Fibroblast of lung (primary cell): ENCODE data around the gene TFPI2. TPM values are rescaled to one million over a fixed set of nuclear protein-coding genes. Genes with fewer than 3 reads are reported as not detected.

Source experiments
- DNase-seq, 2 donors: peaks; one replicate each; pipeline versions ENCODE4 v3.0.0 to v3.0.0-alpha.2; 2010; ENCODE audit warnings: low read depth in 2 of 2
- H2AFZ ChIP-seq: 2 replicates; pipeline ENCODE4 v1.5.1; 2012; ENCODE audit warnings: low read length, control low read depth, inconsistent platforms
- H3K27ac ChIP-seq: 2 replicates; pipeline ENCODE4 v1.5.1; 2011; ENCODE audit warnings: low read length, control low read depth; ENCODE audit not compliant: insufficient read depth
- H3K27me3 ChIP-seq: 2 replicates; pipeline ENCODE4 v1.5.1; 2011; ENCODE audit warnings: mild to moderate bottlenecking, low read length; ENCODE audit not compliant: control insufficient read depth, insufficient read depth
- H3K36me3 ChIP-seq: 2 replicates; pipeline ENCODE4 v1.5.1; 2011; ENCODE audit warnings: low read length; ENCODE audit not compliant: control insufficient read depth, insufficient read depth
- H3K4me1 ChIP-seq: 2 replicates; pipeline ENCODE4 v1.5.1; 2011; ENCODE audit warnings: low read length; ENCODE audit not compliant: control insufficient read depth, insufficient read depth; ENCODE audit errors: extremely low read depth
- H3K4me2 ChIP-seq: 2 replicates; pipeline ENCODE4 v1.5.1; 2011; ENCODE audit warnings: low read length, control low read depth; ENCODE audit not compliant: insufficient read depth; ENCODE audit errors: extremely low read depth
- H3K4me3 ChIP-seq, 4 experiments: fragments of 200-600 bp in 1 of 4; sonication (generic) in 1 of 4; replicated peaks in 1 of 4; 2 replicates each; pipeline ENCODE4 v1.5.1; 2011 to 2016; ENCODE audit warnings: low read length in 4 of 4, low read depth in 3 of 4, mild to moderate bottlenecking in 3 of 4, control low read depth in 2 of 4, inconsistent platforms in 1 of 4, mixed read lengths in 1 of 4; ENCODE audit not compliant: insufficient read depth in 1 of 4; ENCODE audit errors: control extremely low read depth in 1 of 4
- H3K79me2 ChIP-seq: 2 replicates; pipeline ENCODE4 v1.5.1; 2012; ENCODE audit warnings: mild to moderate bottlenecking, low read length, inconsistent platforms; ENCODE audit not compliant: control insufficient read depth, insufficient read depth
- H3K9ac ChIP-seq: 2 replicates; pipeline ENCODE4 v1.5.1; 2011; ENCODE audit warnings: mild to moderate bottlenecking, low read length, control low read depth; ENCODE audit not compliant: insufficient read depth
- H3K9me3 ChIP-seq: 2 replicates; pipeline ENCODE4 v1.5.1; 2012; ENCODE audit warnings: low read depth, low read length; ENCODE audit not compliant: control insufficient read depth, insufficient read depth
- H4K20me1 ChIP-seq: 2 replicates; pipeline ENCODE4 v1.5.1; 2011; ENCODE audit warnings: low read length; ENCODE audit not compliant: control insufficient read depth, insufficient read depth; ENCODE audit errors: extremely low read depth
- CTCF ChIP-seq, 2 donors: IDR thresholded peaks in 1 of 2; conservative IDR thresholded peaks in 1 of 2; 1 replicate in 1 of 2; 2 replicates in 1 of 2; pipeline ENCODE4 v1.5.1; 2011 to 2012; ENCODE audit warnings: low read length in 2 of 2, control low read depth in 1 of 2, inconsistent platforms in 1 of 2, low read depth in 1 of 2, mild to moderate bottlenecking in 1 of 2
- EZH2 ChIP-seq: IDR thresholded peaks from 2 replicates; pipeline ENCODE4 v1.5.1; 2012; ENCODE audit warnings: low read length, control low read depth, mild to moderate bottlenecking; ENCODE audit errors: missing control alignments
- polyA plus RNA-seq, 2 donors: library from polyadenylated mRNA; depleted of rRNA in 1 of 2; stranded (reverse) in 1 of 2; unstranded in 1 of 2; fragments of >200 nt; gene quantifications; 2 replicates each; pipeline ENCODE4 v1.2.1, GENCODE V29; 2011 to 2012; ENCODE audit warnings: missing spikeins in 1 of 2
- total RNA-seq: library from RNA; depleted of rRNA; stranded (reverse); fragments of >200 nt; gene quantifications from 2 replicates; pipeline ENCODE4 v1.2.1, GENCODE V29; 2014

Gene TFPI2
- total and polyA plus RNA-seq, 2 donors (not counting 1 experiment from before 2014, with no cell fraction given): 14.4 to 76.0 TPM

- Histone ChIP-seq H3K4me1 (peaks cover 2% of the 10 kb centered on the region), H3K27me3 (no peaks in the 10 kb centered on the region), H3K4me2 (no peak overlapping the region), H3K9me3 (no peaks in the 10 kb centered on the region), H3K9ac (no peak overlapping the region), H2AFZ (no peak overlapping the region), H3K36me3 (no peaks in the 10 kb centered on the region), H3K4me3 (no peak overlapping the region), H3K79me2 (no peaks in the 10 kb centered on the region), H3K27ac (no peak overlapping the region), H4K20me1 (no peaks in the 10 kb centered on the region)
- peak in 1 of 2 donors; percentile 37 for DNase-seq
- TF ChIP-seq EZH2: no peak
- no peak for TF ChIP-seq CTCF (conservative IDR thresholded peaks at IDR 0.05 in 1 of 2, IDR thresholded peaks at IDR 0.05 in 1 of 2; ENCODE audit: low read depth in 1 of 2, low read length in 2 of 2)
Measured at GRCh38 chr7:93894426-93894825, 3.9 kb upstream of the TFPI2 start.

- Histone ChIP-seq H3K79me2 (no peaks in the 10 kb centered on the region), H2AFZ (peak overlapping the region; percentile 88), H3K4me3 (peak overlapping the region; percentile 64 to 75 (median 70)), H3K4me1 (peaks cover 2% of the 10 kb centered on the region), H3K36me3 (no peaks in the 10 kb centered on the region), H3K9me3 (no peaks in the 10 kb centered on the region), H4K20me1 (no peaks in the 10 kb centered on the region), H3K27me3 (no peaks in the 10 kb centered on the region), H3K4me2 (peak overlapping the region; percentile 94), H3K27ac (peak overlapping the region; percentile 19), H3K9ac (peak overlapping the region; percentile 46)
- peak; percentile 60 to 74 for DNase-seq
- TF ChIP-seq CTCF (conservative IDR thresholded peaks at IDR 0.05 in 1 of 2, IDR thresholded peaks at IDR 0.05 in 1 of 2; ENCODE audit: low read depth in 1 of 2, low read length in 2 of 2): no peak
- no peak for TF ChIP-seq EZH2
Measured at GRCh38 chr7:93890041-93890463, 501 bp downstream of the TFPI2 start.

GRCh38 chr7:93889261-93889660 lies 1.3 kb downstream of the TFPI2 start:
- no peak overlapping the region for H3K4me2 ChIP-seq

More at GRCh38 chr7:93889261-93889660, 1.3 kb downstream of the TFPI2 start:
- H4K20me1 ChIP-seq: no peaks in the 10 kb centered on the region
- H3K9me3 ChIP-seq: no peaks in the 10 kb centered on the region
- H3K27ac ChIP-seq: no peak overlapping the region
- H3K4me3 ChIP-seq: peak overlapping the region in 1 of 4 experiments; percentile 68
- H3K27me3 ChIP-seq: no peaks in the 10 kb centered on the region
- H3K36me3 ChIP-seq: no peaks in the 10 kb centered on the region
- TF ChIP-seq CTCF (conservative IDR thresholded peaks at IDR 0.05 in 1 of 2, IDR thresholded peaks at IDR 0.05 in 1 of 2; ENCODE audit: low read depth in 1 of 2, low read length in 2 of 2): no peak
- no peak for TF ChIP-seq EZH2
- H2AFZ ChIP-seq: no peak overlapping the region
- no peak overlapping the region for H3K9ac ChIP-seq
- no peaks in the 10 kb centered on the region for H3K79me2 ChIP-seq
- peaks cover 2% of the 10 kb centered on the region for H3K4me1 ChIP-seq
- peak; percentile 71 to 79 for DNase-seq
